ENCODE measurements around the gene TIPARP.

- TF ChIP-seq ZNF791 (tag by site-specific recombination; IDR thresholded peaks at IDR 0.05) (no peak), REST (tag by site-specific recombination; IDR thresholded peaks at IDR 0.05) (no peak), CTCF (tag by site-specific recombination; IDR thresholded peaks at IDR 0.05) (no peak), PATZ1 (tag by site-specific recombination; IDR thresholded peaks at IDR 0.05) (no peak), ZNF777 (tag by site-specific recombination; IDR thresholded peaks at IDR 0.05; ENCODE audit: borderline replicate concordance) (no peak), TCF7L2 (IDR thresholded peaks at IDR 0.05; ENCODE audit: borderline replicate concordance, low read depth, low read length) (no peak), SP2 (tag by site-specific recombination; IDR thresholded peaks at IDR 0.05) (no peak), ZNF121 (tag by site-specific recombination; IDR thresholded peaks at IDR 0.05) (no peak), ZNF175 (tag by site-specific recombination; IDR thresholded peaks at IDR 0.05) (no peak), MZF1 (tag by site-specific recombination; IDR thresholded peaks at IDR 0.05; ENCODE audit: borderline replicate concordance) (no peak), ZNF571 (tag by site-specific recombination; IDR thresholded peaks at IDR 0.05) (no peak), ZNF2 (tag by site-specific recombination; IDR thresholded peaks at IDR 0.05) (no peak), MYNN (tag by site-specific recombination; IDR thresholded peaks at IDR 0.05; ENCODE audit: borderline replicate concordance) (no peak)
Measured at GRCh38 chr3:156682501-156682900, 8.1 kb downstream of the TIPARP start.

Measured in HEK293 (cell line).